Right renal pelvis (tissue), 4 donors: ENCODE data around the gene ZNF324B. TPM values are rescaled to one million over a fixed set of nuclear protein-coding genes. Genes with fewer than 3 reads are reported as not detected.
"Not testable (repeated sequence)": the region's sequence is repeated elsewhere in the genome, so short reads cannot be mapped to it uniquely, and the experiment has no call there.

ENCODE experiments used
- DNase-seq, 4 donors: peaks; one replicate each; pipeline ENCODE4 v3.0.0-alpha.2; 2013; ENCODE audit warnings: low read depth in 4 of 4, low spot score in 3 of 4, missing footprints in 1 of 4
- polyA plus RNA-seq, 4 donors: library from polyadenylated mRNA; unstranded; fragments of 120-200 nt; gene quantifications; one replicate each; pipeline ENCODE4 v1.2.1, GENCODE V29; 2013; ENCODE audit not compliant: insufficient read length in 4 of 4

Gene ZNF324B
- polyA plus RNA-seq, 4 donors, result 4.7 to 6.2 (median 5.3) TPM

DNA sequence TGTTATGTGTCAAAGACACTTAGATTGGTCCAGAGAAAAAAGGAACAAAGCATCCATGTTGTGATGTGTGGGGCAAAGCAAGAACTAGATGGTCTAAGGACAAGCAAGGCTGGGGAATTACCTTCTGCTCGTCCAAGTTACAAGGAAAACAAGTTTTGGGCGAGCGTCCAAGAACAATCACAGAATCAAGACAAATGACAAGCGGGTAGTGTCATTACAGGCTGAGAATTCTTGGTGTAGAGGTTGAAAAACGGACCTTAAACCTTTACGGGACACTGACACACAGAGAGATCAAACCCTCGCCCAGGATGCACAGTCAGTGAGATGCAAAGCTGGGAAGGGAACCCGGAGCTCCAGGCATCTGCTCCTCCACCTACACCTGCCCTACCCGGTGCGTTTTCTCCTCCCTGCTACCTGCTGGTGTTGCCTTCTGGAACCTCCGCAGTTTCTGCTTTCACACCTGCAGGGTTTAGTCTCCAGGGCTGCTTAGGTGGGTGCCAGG, 515 bp upstream of the ZNF324B start:
- DNase-seq, result no peak

GRCh38 chr19:58453743-58454142, 2.3 kb downstream of the ZNF324B start:
- no peak for DNase-seq

- no peak for DNase-seq
Measured at GRCh38 chr19:58455306-58455705, 3.9 kb downstream of the ZNF324B start.

GRCh38 chr19:58456111-58456510, 4.7 kb downstream of the ZNF324B start:
- DNase-seq, result no peak

DNA sequence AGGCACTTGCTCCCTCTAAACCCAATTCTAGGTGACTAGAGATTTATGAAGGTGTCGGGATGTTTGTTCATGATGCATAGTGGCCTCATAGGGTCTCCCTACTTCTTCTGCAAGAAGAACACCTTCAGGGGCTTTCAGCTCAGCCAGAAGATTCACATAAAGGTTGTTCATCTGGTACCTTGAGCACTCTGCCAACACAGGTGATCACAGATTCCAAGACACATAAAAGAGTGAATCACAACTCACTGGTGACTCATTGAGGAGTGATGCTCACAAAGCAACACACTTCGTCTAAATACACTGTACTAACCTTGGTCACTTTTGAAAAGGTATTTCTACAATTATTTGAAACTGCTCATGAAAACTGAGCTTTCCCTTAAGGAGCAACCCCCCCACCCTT, 8.6 kb downstream of the ZNF324B start:
- DNase-seq, result no peak

DNA sequence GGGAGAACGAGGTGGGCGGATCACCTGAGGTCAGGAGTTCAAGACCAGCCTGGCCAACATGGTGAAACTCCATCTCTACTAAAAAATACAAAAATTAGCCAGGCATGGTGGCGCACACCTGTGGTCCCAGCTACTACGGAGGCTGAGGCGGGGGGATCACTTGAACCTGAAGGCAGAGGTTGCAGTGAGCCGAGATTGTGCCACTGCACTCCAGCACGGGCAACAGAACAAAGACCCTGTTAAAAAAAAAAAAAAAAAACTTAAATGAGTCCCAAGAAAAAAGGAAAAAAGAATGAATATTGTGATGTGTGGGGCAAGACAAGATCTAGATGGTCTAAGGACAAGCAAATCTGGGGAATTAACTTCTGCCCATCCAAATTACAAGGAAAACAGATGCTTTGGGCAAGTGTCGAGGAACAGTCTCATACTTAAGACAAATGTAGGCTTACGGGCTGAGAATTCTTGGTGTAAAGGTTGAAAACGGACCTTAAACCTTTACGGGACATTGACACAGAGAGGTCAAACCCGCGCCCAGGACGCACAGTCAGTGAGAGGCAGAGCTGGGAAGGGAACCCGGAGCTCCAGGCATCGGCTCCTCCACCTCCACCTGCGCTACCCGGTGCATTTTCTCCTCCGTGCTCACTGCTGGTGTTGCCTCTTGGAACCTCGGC, 14.8 kb downstream of the ZNF324B start:
- no peak for DNase-seq

DNA sequence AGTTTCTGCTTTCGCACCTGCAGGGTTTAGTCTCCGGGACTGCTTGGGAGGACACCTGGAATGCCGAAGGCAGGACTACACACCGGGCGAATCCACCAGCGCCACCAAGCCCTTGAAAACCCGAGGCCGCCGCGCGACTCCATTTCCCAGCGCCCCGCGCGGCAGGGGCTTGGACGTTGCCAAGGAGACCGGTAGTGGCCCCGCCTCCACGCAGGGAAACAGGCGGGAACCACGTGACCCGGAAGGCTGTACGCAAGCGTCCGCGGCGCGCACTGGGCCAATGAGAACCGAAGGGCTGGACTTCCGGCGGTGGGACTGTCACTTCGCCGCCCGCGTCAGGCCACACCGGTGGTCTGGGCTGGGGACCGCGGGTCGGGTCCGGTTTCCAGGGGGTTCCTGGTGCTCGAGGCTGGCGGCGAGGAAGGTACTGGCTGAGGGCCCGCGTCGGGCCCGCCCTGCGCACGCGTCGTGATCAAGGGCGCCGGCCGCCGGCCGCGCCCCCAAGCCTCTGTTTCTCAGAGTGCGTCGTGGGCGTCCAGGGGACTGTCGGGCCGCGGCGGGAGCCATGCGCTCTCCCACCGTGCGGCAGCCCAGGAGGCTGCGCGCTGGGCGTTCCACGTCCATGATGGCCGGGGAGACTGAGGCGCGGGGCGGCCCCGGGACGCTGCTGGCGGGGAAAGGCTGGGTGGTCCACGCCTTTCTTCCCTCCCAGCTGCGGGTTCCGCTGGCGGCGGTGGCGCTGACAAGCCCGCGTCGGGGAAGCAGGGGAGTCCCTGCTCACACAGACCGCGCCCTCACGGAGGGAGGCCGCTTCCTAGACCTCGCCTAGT, 15.6 kb downstream of the ZNF324B start, which contains the start of gene ZNF324:
ZNF324 (plus strand) TSS at position 321 of the 830 bp plus-strand sequence. CDS start 2,106 bp downstream, outside the sequence.
- DNase-seq, result peak; percentile 94 to 97 (median 96)

DNA sequence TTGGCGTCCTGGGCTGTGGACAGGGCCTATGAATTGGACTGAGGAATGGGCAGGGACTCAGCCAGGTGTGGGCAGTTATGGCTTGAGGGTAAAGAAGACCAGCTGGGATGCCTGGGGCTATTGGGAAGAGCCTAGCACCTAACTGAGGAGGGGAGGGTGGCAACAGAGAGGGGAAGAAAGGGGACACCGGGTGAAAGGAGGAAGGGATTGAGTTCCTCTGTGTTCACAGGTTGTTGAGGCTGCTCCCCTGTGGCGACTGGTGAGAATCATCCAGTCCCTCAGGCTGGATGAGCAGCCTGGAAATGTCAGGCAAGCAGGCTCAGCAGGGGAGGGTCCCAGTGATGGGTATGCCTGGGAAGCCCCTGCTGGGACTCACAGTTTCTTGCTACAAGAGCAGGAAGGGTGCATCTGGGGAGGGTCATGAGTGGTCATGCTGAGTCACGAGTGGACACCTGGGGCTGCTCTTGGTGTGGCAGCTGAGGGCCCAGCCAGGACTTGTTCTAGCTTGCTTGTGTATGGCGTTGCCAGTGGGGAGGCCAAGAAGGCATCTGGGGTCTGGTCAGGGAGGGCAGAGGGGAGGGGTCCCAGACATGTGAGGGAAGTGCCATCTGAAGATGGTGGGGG, 16.9 kb downstream of the ZNF324B start:
- no peak for DNase-seq

DNA sequence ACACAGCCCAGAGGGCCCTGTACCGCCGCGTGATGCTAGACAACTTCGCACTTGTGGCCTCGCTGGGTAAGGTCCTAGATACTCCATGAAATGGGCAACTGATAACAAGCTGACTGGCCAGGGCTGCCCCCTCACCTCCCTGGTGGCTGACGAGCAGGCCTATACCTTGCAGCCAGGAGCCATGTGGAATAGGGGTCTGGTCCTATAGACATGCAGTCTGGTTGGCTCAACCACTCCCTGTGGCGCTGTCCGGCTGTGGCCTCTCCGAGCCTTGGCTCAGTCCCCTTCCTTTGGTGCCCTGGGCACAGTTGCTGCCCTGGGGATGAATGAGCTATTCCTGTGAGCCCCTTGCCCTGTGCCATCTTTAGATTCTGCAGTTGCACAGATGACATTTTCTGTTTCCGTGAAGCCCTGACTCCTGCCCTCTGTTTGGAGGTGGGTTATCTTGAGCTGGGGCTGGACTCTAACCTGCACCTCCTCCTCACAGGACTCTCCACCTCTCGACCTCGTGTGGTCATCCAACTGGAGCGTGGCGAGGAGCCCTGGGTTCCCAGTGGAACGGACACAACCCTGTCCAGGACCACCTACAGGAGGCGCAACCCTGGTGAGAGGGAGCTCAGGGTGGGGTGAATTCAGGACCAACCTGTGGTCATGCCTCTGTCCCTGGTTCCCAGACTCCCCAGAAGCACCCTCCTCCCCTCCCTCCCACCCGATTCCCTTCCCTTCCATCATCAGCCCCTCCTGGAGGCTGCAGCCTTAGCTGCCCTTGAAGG, 18.0 kb downstream of the ZNF324B start:
- DNase-seq, result no peak

DNA sequence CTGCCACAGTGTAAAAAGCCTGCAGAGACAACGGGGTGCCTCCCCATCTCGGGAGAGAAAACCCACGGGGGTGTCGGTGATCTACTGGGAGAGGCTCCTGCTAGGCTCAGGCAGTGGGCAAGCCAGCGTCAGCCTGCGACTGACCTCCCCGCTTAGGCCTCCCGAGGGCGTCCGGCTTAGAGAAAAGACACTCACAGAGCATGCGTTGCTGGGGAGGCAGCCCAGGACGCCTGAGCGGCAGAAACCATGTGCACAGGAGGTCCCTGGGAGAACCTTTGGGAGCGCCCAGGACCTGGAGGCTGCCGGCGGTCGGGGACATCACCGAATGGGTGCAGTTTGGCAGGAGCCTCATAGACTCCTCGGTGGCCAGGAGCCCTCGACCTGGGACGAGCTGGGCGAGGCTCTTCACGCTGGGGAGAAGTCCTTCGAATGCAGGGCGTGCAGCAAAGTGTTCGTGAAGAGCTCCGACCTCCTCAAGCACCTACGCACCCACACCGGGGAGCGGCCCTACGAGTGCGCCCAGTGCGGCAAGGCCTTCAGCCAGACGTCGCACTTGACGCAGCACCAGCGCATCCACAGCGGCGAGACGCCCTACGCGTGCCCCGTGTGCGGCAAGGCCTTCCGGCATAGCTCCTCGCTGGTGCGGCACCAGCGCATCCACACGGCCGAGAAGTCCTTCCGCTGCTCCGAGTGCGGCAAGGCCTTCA, 19.6 kb downstream of the ZNF324B start:
- DNase-seq, result not testable (repeated sequence)

GRCh38 chr19:58471736-58472135, 20.3 kb downstream of the ZNF324B start:
- no peak for DNase-seq

- no peak for DNase-seq
Measured at GRCh38 chr19:58473775-58474174, 22.4 kb downstream of the ZNF324B start.

GRCh38 chr19:58474291-58474996, 23.0 kb downstream of the ZNF324B start:
- no peak for DNase-seq

GRCh38 chr19:58474997-58475713, 23.7 kb downstream of the ZNF324B start:
- DNase-seq, result no peak

DNA sequence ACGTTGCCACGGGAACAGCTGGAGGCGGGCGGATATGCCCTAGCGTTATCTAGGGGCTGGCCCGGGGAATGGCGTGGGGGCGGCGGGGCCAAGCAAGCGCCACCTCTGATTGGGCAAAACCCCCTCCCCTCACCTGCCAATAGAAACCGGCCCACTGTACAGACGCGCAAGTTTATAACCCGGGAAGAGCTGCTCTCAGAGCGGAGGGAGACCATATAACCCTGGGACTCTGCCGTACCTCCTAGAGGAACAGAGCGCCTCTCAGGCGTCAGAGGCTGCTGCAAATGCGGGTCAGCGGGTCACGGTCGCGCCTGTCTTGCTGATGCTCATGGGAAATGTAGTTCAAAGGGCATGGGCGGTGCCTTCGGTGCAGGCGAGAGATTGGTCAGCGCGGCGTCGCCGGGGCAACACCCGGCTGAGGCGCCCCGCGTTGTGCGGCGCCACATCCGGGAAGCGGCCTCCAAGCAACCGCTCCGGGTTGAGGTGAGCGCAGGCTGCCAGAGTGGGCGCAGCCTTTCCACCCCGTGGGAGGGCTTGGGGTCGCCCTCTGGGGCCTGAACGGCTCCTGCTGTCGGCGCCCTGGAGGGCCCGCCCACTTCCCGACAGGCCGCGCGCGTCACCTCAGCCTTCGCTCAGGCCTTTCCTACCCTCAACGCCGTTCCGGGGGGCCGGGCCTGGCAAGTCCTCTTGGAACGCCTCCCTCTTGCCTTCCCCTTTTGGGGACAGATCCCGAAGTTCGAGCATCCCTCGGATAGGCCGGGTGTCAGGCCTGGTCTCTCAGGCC, 24.5 kb downstream of the ZNF324B start, which contains the start of gene ZNF446:
ZNF446 (plus strand) TSS at position 639 of the 784 bp plus-strand sequence. CDS start 867 bp downstream, outside the sequence.
- peak; percentile 92 to 99 (median 96) for DNase-seq

GRCh38 chr19:58476498-58477015, 25.1 kb downstream of the ZNF324B start:
- no peak for DNase-seq

GRCh38 chr19:58477130-58477529, 25.7 kb downstream of the ZNF324B start:
- no peak for DNase-seq
